Myocyte (in vitro differentiated cells): ENCODE data around the gene TBX6. TPM values are rescaled to one million over a fixed set of nuclear protein-coding genes. Genes with fewer than 3 reads are reported as not detected.

ENCODE experiments used
- DNase-seq: peaks from one replicate; pipeline ENCODE4 v3.0.0-alpha.2; 2012; ENCODE audit warnings: low read depth
- total RNA-seq: library from RNA; depleted of rRNA; stranded (reverse); fragments of >200 nt; gene quantifications from 2 replicates; pipeline ENCODE4 v1.2.3, GENCODE V29; 2014

Gene TBX6
- total RNA-seq, 1 donor from 2014 or later: 0.45 TPM

- no peak for DNase-seq
These were observed 22.7 kb upstream of the TBX6 start for GRCh38 chr16:30114411-30114810.

GRCh38 chr16:30113711-30114333 lies 22.1 kb upstream of the TBX6 start:
- no peak for DNase-seq

- DNase-seq: peak; percentile 28
These were observed 21.4 kb upstream of the TBX6 start, which contains the start of gene GDPD3 for GRCh38 chr16:30113031-30113710. Gene GDPD3 (minus strand): TSS chr16:30113537. CDS start chr16:30113478, 59 bp downstream.

GRCh38 chr16:30112197-30113030 lies 20.7 kb upstream of the TBX6 start:
- DNase-seq: no peak

GRCh38 chr16:30110661-30111060 lies 18.9 kb upstream of the TBX6 start:
- DNase-seq: peak; percentile 54

GRCh38 chr16:30108059-30108850 lies 16.5 kb upstream of the TBX6 start:
- DNase-seq: no peak

- DNase-seq: no peak
These were observed 12.8 kb upstream of the TBX6 start for GRCh38 chr16:30104492-30104891.

GRCh38 chr16:30104090-30104489 lies 12.4 kb upstream of the TBX6 start:
- DNase-seq: no peak

- no peak for DNase-seq
These were observed 5.3 kb upstream of the TBX6 start for GRCh38 chr16:30096862-30097563.

- DNase-seq: peak; percentile 85
These were observed 4.6 kb upstream of the TBX6 start, which contains the start of gene YPEL3 for GRCh38 chr16:30096105-30096861. Gene YPEL3 (minus strand): TSS chr16:30096213. CDS start chr16:30095482, 731 bp downstream.

GRCh38 chr16:30095166-30096078 lies 3.7 kb upstream of the TBX6 start:
- no peak for DNase-seq

GRCh38 chr16:30094541-30095165 lies 2.9 kb upstream of the TBX6 start:
- DNase-seq: no peak

GRCh38 chr16:30092373-30093010 lies 768 bp upstream of the TBX6 start:
- peak; percentile 40 for DNase-seq

- no peak for DNase-seq
These were observed 953 bp downstream of the TBX6 start for GRCh38 chr16:30090610-30091331.

- no peak for DNase-seq
These were observed 2.7 kb downstream of the TBX6 start for GRCh38 chr16:30088832-30089624.

GRCh38 chr16:30088237-30088831 lies 3.4 kb downstream of the TBX6 start:
- DNase-seq: no peak
